GM19397 (cell line): Measurements from ENCODE around the gene CIROP.

Experiments used
- ATAC-seq: cut with Tn5 transposase; IDR thresholded peaks from one replicate; pipeline ENCODE4 v1.9.1; 2021; ENCODE audit warnings: mild to moderate bottlenecking, moderate library complexity; ENCODE audit not compliant: unreplicated experiment

Gene CIROP

DNA sequence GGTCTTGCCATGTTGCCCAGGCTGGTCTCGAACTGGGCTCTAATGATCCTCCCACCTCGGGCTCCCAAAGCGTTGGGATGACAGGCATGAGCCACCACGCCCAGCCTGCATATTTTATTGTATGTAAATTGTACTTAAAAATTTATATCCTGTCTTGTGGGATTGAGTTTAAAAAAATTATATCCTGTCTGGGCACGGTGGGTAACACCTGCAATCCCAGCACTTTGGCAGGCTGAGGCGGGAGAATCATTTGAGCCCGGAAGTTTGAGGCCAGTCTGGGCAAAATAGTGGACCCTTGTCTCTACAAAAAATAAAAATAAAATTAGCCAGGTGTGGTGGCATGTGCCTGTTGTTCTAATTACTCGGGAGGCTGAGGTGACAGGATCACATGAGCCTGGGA, 28.2 kb upstream of the CIROP start:
- ATAC-seq, result no peak

DNA sequence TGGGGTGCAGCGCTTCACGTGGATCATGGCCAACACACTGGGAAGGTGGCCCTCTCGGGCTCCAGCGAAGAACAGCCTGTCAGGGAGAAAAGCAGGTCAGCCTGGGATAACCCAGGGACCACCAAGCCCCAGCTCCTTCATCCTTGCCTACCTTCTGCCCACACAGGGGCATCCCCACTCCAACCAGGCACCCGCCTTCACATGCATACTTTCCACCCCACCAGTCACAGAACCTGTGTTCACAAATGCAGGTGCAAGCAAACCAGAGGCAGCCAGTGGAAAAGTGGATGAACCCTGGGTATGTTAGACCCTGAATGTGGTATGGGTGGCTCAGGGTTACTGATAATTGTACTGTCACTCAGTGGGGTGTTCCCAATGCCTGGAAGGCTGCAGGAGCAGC, 26.7 kb upstream of the CIROP start:
- ATAC-seq, result no peak

DNA sequence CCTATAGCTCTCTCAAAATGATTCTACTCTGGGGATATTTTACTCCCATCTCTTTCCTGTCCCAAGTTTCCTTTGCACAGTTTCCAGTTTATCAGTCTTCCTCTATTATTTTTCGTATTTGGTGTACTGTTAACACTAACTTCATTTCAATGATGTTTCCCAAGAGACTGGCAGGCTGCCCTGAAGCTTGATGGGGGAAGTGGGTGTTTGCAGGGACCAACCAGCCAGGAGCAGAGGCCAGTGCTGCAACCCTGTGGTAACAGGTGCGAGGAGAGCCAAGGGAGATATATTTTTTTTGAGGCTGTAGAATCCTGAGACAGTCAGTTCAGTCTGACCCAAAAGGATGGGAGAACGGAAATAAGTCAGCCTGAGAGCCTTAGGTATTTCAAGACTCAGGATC, 26.1 kb upstream of the CIROP start:
- ATAC-seq, result no peak

DNA sequence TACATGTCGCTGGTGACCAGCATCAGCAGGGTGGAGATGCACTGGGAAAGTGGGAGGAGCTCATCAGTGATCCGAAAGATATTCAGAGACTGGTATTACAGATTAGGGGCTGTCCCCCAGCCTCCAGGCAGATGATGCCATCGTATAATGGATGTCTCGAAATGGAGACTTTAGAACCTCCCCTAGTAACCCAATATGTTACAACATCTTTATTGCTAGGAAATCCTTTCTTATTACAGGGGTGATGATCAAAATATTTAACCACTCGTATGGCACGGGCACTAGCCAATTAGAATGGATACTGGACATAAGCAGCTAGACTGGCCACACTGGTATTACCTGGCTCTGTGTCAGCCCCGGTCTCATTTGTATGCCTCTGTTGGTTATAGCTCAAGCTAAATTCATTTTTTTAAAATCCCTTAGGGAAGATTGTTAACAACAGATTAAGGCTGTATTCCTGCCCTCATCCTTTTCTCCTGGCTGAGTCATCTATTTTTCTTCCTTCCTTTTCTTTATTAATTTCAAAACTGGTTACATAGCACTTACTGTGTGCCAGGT, 25.0 kb upstream of the CIROP start:
- ATAC-seq, result no peak

DNA sequence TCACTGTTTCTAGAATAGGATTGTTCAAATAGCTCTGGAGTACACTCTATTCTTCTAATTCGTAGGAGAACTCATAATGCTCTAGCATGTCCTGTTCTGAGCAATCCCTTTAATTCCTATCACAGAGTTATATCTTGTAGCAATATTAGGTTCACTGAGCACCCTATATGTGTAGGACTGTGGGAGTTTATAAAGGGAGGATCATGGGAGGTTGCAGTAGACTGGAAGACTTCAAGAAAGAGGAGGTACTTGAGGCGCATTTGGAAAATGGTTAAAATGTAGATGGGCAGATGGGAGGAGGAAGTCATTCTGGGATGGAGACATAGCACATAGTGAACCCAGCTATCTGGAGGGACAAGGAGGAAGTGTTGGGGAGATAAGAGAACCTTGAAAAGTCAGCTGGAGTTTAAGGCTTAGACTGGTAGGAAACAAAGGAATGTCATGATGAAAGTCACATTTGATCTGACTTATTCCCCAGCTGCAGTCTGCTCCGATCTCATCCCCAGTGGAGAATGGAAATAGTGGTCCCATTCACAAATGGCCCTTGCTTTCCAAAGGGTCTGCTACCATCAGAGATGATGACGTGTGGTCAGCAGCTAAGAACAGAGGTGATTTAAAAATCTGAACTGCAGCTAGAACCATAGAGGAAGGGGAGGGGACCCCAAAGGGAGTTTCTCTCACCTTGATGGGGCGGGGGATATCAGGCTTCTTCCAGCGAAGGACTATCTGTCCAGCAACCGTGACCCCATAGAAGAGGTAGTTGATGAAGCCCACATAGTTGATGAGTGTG, 24.4 kb upstream of the CIROP start:
- no peak for ATAC-seq

DNA sequence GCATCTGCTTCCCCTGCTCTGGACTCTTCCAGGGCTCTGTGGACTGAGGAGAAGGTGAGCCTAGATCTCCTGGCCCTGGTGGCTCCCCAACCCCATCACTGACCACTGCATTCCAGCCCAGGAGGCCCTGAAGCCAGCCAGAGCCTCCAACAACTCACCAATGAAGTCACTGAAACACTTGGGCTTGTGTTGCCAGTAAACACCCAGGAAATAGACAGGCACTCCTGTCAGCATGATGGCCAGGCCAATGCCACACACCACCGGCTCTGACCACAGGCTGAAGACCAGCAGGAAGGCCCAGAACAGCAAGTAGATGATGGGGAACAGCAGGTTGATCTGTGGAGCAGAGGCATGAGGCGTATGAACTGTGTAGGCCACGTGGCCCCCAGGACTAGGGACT, 23.1 kb upstream of the CIROP start:
- no peak for ATAC-seq

DNA sequence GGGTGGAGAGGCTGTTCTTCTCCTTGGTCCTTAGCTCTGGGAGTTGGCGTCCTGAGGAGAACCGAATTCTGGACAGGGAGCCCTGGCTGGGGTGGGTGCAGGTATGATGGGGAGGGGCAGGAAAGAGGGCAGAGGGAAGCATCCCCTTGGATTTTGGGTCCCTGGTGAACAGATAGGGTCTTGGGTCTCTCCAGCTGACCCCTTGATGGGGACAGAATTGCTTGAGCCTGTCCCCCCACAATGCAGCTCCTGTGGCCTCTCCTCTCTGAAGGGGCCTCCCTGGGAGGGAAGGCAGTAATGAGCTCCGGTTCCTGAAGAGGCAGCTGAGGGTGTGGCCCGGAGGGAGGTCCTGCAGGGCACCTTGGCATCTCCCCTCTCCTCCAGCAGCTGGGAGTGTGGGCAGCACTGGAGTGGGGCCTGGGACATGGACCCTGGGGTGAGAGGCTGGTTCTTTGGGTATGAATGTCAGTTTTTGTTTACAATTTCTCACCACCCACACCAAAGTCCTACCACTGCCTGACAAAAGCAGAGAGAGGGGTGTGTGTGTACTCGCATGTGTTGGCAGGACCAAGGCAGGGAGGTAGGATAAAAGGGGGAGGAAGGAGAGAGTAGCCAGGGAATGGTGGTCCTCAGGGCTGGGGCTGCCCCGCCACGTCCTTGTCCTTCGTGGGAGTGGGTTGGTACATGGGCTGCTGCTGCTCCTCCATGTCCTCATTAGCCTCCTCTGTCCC, 21.9 kb upstream of the CIROP start:
- no peak for ATAC-seq

DNA sequence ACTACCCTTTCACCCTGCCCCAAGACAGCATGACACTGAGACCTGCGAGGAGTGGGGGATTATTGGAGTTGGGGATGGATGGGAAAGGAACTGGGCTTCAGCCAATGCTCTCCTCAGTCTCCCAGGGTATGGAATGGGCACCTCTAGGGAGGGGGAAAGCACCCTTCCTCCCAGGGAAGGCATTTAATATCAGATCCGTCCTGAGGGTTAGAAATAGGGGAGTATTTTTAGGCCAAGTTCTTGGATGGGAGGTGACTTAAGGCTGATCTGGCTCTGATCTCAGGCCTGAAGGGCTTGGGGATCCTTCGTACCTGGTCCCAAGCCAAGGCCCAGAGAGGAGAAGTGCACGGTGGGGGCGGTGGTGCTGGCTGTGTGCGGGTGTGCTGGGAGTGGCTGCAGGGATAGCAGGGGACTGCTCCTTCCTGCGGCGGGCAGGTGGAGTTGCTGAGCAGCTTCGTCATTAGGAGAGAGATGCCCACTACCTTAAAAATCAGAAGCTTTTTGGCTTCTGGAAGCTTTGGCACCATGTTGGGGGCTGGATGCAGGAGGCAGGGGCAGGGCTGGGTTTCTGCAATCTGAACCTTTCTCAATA, 21.2 kb upstream of the CIROP start:
- ATAC-seq, result no peak

DNA sequence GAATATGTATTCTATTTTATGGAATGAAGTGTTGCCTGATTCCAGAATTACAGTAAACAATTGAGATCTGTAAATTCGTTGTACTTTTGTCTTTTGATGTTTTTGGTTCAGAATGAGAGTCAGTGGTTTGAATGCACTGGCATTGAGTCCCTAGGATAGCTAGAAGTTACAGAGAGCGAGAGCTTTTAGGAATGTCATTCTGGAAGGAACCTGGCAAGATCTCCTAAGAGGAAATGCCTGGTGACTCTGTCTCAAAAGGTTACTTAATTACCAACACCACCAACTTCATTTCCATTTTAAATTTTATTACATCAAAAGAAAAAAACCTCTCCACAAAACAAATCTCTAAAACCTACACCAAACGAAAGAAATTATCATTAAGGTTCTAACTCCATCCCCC, 20.2 kb upstream of the CIROP start:
- no peak for ATAC-seq

DNA sequence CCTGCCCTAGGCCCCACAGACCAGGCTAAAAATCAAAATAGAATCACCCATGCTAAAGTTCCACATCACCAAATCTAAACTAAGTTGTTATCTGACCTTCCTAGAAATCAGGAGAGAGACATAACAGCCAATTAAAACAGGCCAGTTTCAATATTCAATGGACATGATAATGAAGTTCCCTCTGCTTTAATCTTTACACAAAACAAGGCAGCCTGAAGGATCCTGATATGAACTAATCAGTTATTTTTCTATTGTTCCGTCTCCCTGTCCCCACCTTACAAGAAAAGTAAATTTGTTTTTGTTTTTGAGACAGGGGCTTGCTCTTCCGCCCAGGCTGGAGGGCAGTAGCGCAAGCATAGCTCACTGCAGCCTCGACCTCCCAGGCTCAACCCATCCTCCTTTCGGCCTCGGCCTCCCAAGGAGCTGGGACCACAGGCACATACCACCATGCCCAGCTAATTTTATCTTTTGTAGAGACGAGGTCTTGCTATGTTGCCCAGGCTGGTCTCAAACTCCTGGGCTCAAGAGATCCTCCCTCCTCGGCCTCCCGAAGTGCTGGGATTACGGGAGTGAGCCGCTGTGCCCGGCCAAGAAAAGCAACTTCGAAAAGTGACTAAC, 19.7 kb upstream of the CIROP start:
- no peak for ATAC-seq

DNA sequence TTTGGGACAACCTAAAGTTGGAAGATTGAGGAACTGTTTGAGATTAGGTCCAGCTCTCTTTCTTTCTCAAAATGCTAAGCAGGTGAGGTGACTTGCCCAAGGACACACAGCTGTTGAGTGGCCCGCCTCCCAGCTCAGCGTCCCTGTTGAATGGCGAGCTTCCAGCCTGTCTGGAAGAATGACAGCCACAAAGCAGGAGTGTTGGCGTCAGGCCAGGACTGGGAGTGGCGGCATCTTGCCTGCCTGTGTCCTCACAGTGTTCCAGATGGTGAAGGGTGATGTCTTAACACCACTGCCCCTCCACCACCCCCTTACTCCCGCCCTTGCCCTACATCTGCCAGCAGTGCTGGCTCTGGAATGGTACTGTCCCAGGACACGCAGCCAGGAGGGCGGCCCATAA, 18.6 kb upstream of the CIROP start:
- no peak for ATAC-seq

DNA sequence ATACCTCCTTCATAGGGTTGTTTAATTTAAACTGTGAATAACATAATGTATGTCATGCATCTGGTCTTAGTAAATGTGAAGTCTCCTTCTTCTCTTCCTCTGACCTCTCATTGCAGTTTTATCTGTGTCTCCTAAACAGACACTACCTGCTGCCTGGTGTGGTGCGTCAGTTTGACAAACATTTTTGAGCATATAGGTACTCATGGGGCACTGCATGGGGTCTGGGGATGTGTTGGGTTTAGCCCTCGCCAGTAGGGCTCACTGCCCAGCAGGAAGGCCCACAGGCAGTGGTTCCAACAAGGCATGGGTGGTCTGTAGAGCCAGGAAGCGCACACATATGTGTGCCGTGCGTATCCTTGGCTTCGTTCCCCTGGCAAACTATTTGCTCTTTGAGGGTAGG, 17.3 kb upstream of the CIROP start:
- ATAC-seq, result no peak

DNA sequence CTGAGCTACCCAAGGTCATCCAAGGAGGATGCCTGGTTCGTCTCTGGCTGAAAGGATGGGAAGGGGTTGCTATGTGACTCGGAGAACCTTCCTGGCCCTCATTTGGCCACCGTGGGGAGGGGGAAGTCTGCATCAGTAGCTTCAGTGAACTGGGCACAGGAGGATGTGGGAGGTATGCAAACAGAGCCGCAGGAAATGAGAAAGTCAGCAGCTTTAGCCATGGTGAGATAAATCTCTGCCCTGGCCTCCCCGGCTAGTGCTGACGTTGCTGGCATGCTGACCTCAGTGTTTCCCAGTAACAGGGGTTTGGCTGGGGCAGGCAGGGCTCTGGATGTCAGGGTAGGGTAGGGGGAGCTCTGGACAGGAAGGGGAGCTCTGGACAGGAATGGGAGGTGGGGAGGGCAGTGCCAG, 16.6 kb upstream of the CIROP start:
- no peak for ATAC-seq

DNA sequence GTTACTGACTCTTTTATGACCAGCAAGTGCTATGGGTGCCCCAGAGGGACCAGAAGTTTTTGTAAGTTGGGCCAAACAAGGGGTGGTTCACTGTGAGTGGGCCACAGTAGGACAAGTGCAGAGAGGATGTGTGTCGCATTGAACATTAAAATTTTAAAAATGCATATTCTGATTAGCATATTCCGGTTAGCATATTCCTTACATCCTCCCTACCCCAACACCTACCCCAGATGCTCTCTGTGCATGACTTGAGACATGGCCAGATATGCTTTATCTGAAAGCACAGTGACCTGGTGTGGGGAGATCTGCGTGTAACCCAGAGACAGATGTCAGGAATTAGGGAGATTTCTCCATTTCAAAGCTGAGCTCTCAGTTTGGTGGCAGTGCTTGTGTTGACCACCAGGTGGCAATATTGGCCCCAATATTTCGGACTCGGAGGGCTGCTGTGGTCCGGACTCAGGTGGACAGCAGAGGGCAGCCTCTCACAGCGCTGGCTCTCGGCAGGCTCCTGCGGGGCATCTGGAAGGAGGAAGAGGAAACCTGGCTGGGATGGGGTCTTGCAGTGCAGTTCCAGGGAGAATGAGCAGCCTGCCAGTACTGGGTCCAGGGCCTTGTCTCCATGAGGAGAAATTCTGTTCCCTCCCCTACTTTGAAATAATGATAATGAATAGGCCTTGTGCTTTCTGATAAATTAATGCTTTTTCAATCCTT, 15.9 kb upstream of the CIROP start:
- peak; percentile 61 for ATAC-seq

DNA sequence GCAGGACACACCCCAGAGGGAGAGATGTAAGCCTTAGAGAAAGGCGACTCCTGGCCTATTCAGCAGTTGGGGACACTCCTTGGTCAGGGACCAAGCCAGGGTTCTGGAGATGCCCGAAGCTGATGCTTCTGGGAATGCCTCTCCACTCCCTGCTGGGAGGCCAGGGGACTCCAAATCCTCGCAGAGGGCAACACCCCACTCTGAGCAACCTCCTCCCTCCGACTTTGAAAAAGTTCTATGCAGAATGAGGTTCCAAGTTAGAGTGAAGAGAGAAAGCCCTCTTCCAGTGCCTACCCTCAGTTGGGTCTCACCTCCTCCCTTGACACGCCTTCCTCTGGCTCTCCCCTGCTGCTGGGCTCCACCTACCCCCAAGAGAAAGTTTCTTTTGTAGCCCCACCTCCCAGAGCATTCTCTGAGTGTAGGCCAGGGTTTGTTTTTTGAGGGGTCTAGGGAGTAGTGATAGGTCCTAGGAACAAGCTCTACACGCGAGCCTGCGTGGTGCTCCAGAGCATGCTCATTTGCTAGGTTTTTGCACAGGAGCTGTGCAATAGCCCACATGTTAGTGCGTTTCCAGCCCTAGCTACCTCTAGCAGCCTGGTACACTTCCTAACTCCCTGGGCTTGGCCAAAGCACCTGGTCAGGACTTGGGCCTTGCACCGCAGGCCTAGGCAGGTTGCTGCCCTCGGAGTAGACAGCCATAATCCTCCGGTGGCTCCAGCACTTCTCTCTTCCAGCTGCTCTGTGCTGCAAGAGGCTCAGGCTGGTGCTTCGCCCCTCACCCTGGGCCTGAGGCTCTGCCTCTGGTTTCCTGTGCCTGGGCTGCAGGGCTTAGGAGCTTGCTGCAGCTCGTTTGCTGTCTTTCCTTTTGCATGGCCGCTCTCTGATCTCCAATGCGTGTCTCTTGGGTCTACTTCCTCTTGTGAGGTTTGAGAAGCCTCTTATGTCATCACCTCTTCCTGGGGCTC, 14.9 kb upstream of the CIROP start:
- no peak for ATAC-seq

DNA sequence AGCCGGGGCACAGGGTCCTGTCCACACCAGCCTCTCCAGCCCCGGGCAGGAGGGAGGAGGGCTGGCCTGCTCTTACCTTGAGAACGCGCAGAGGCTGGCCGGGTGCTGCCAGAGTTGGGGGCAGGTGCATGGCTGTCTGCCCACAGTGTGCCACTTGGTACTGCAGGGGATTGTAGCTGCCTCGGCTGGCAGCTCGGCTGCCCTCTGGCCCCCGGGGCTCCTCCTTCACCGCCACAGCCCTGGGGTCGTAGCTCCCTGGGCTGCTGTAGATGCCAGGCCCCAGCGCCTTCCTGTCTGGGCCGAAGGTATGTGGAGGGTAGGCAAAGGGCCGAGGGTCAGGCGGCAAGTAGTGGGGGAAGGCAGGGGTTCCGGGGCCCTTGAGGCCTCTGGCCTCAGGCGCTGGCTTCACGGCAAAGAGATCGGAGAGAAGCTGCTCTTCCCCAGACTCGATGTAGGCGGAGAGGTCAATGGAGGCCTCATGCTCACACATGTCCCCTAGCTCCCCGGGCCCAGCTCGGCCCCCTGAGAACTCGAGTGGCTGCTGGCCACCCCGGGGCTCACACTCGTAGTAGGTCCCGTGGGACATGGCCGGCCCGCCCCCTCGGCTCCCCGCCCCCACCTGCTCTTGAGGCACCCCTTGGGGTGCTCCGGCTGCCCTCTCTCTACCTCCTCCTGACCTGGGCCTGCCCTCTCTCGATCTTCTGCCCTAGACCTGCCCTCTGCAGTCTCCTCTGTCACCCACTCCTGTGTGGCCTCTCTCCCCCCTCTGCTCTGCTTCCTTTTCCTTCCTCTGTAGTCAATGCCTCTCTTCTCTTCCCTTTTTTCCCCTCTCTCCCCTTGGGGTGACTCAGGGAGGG, 13.9 kb upstream of the CIROP start, which contains the start of gene CEBPE:
Gene CEBPE, minus strand, starts transcription at position 750 of the 857 bp plus-strand sequence. Its CDS starts 164 bp downstream, at position 586.
- ATAC-seq, result no peak

DNA sequence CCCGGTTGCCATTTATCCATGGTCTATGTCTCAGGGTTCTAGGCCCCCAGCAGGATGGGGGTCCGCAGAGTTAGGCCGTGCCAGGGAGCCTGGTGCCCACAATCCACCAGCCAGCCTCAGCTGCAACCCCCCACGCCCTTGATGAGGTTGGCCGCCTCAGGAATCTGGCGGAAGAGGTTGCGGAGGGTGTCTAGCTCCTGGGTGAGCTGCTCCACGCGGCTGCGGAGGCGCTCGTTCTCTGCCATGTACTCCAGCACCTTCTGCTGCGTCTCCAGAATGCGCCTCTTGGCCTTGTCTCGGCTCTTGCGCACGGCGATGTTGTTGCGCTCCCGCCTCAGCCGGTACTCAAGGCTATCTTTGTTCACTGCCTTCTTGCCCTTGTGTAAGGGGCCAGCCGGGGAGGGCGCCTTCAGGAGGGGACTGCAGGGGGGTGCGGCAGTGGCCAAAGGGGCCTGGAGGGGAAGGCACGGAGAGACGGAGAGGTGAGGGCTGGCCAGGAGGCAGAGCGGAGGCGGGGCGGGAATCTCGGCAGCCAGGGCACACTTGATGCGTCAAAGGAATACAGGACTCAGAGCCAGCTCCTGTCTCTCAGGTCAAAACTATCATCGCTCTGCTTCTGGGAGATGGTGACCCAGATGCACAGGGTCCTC, 12.7 kb upstream of the CIROP start:
- no peak for ATAC-seq

DNA sequence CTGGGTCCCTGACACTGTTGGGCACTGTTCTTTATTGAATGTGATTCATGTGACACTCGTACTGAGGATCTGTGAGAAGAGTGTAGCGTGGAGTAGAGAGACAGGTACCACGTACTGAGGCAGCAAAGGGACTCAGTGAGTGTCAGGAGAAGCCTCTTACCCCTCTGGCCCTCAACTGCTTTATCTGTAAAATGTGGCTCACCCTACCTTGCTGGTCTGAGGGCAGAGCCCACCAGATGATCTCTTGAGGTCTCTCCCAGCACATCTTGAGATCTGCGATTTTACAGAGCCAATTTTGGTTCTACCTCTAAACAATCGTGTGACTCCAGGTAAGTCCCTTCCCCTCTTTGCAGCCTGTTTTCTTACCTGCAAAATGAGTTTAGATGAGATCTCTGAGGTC, 11.1 kb upstream of the CIROP start:
- ATAC-seq, result no peak
